Esophagus (tissue), 2 donors: ENCODE results near the gene SMAD2. TPM values are rescaled to one million over a fixed set of nuclear protein-coding genes. Genes with fewer than 3 reads are reported as not detected.

Experiments
- H3K27ac ChIP-seq, 2 donors: one replicate each; pipeline ENCODE4 v1.5.1; 2013; ENCODE audit warnings: low read depth in 2 of 2, mild to moderate bottlenecking in 2 of 2, inconsistent platforms in 1 of 2, low read length in 1 of 2, moderate library complexity in 1 of 2
- H3K27me3 ChIP-seq, 2 donors: one replicate each; pipeline ENCODE4 v1.6.1; 2013; ENCODE audit warnings: low read length in 2 of 2, control low read depth in 1 of 2, mild to moderate bottlenecking in 1 of 2; ENCODE audit not compliant: insufficient read depth in 2 of 2, control insufficient read depth in 1 of 2
- H3K36me3 ChIP-seq, 2 donors: one replicate each; pipeline ENCODE4 v1.6.1; 2013; ENCODE audit warnings: low read length in 1 of 2; ENCODE audit not compliant: control insufficient read depth in 2 of 2, insufficient read depth in 2 of 2
- H3K4me1 ChIP-seq, 2 donors: one replicate each; pipeline ENCODE4 v1.6.1; 2013; ENCODE audit warnings: low read length in 1 of 2; ENCODE audit not compliant: control insufficient read depth in 2 of 2, insufficient read depth in 2 of 2
- H3K4me3 ChIP-seq, 2 donors: one replicate each; pipeline ENCODE4 v1.5.1; 2013; ENCODE audit warnings: low read length in 2 of 2, mild to moderate bottlenecking in 2 of 2, low read depth in 1 of 2, moderate library complexity in 1 of 2
- H3K9me3 ChIP-seq, 2 donors: one replicate each; pipeline ENCODE4 v1.6.1; 2013; ENCODE audit warnings: mild to moderate bottlenecking in 2 of 2, low read depth in 1 of 2, low read length in 1 of 2, moderate library complexity in 1 of 2; ENCODE audit not compliant: control insufficient read depth in 2 of 2, insufficient read depth in 1 of 2
- WGBS, 2 donors: extraction: QIAGEN DNeasy Blood & Tissue Kit; methylation state at CpG; one replicate each; pipeline ENCODE4 v1.1.7; 2013; 5-methylcytosine and 5-hydroxymethylcytosine counted together
- polyA plus RNA-seq, 2 donors: library from polyadenylated mRNA; stranded (reverse); fragments of 200-250 nt; gene quantifications; one replicate each; pipeline ENCODE4 v1.2.3, GENCODE V29; 2013
- donor health status: healthy with polysubstance abuse.
- donor health status: Bipolar disorder and iron deficiency.

Gene SMAD2
- polyA plus RNA-seq, 2 donors, result 16.1 to 31.0 TPM

- no peak overlapping the region for H3K27ac ChIP-seq
- WGBS, 2 donors, result 41 to 52% methylated on average over 1 of the region's 1 CpG
- H3K9me3 ChIP-seq, result no peaks in the 10 kb centered on the region
Observed at GRCh38 chr18:47870605-47871004, 59.9 kb downstream of the SMAD2 start.

GRCh38 chr18:47868744-47869143 is 61.7 kb downstream of the SMAD2 start:
- Histone ChIP-seq H3K9me3 (no peaks in the 10 kb centered on the region), H3K36me3 (peaks cover 0 to 1% of the 10 kb centered on the region in 2 donors), H3K4me1 (peaks cover 0 to 2% of the 10 kb centered on the region in 2 donors), H3K27me3 (no peaks in the 10 kb centered on the region), H3K27ac (no peak overlapping the region), H3K4me3 (no peak overlapping the region)
- WGBS, 2 donors, result 61 to 77% methylated on average over 3 of the region's 3 CpGs

More at GRCh38 chr18:47870605-47871004, 59.9 kb downstream of the SMAD2 start:
- Histone ChIP-seq H3K4me3 (no peak overlapping the region), H3K4me1 (peaks cover 0 to 2% of the 10 kb centered on the region in 2 donors), H3K27me3 (no peaks in the 10 kb centered on the region), H3K36me3 (no peaks in the 10 kb centered on the region)

DNA sequence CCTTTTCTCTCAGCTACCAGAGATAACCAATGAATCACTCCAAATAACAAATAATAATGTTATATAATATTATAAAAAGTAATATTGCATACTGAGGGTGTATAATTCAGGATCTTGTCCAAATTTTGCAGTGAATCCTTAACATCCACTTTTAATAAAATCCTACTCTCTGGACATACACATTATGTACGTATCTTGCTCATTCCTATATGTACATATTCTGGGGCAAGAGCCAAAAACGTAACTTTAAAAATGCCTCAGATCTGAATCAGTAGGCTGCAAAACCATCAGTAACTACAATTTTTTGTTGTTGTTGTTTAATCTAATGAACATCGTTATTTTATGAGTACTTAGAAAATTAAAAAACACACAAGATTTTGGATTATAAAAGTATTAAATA is 65.3 kb downstream of the SMAD2 start:
- no peaks in the 10 kb centered on the region for H3K4me1 ChIP-seq
- no peak overlapping the region for H3K27ac ChIP-seq
- H3K9me3 ChIP-seq, result no peaks in the 10 kb centered on the region
- 90 to 95% methylated on average over 3 of the region's 3 CpGs for WGBS, 2 donors
- no peaks in the 10 kb centered on the region for H3K27me3 ChIP-seq
- H3K4me3 ChIP-seq, result no peak overlapping the region
- peaks cover 0 to 3% of the 10 kb centered on the region in 2 donors for H3K36me3 ChIP-seq

- no peaks in the 10 kb centered on the region for H3K27me3 ChIP-seq
- H3K27ac ChIP-seq, result no peak overlapping the region
- H3K36me3 ChIP-seq, result peaks cover 0 to 3% of the 10 kb centered on the region in 2 donors
Observed at GRCh38 chr18:47863041-47863440, 67.4 kb downstream of the SMAD2 start.

GRCh38 chr18:47858607-47859006 is 71.9 kb downstream of the SMAD2 start:
- 94 to 99% methylated on average over 3 of the region's 3 CpGs for WGBS, 2 donors
- Histone ChIP-seq H3K27me3 (no peaks in the 10 kb centered on the region), H3K4me1 (no peaks in the 10 kb centered on the region), H3K9me3 (peaks cover 0 to 3% of the 10 kb centered on the region in 2 donors), H3K27ac (no peak overlapping the region), H3K36me3 (peaks cover 0 to under 1% of the 10 kb centered on the region in 2 donors), H3K4me3 (no peak overlapping the region)

More at GRCh38 chr18:47863041-47863440, 67.4 kb downstream of the SMAD2 start:
- no peaks in the 10 kb centered on the region for H3K4me1 ChIP-seq
- H3K9me3 ChIP-seq, result no peaks in the 10 kb centered on the region
- H3K4me3 ChIP-seq, result no peak overlapping the region

- H3K27ac ChIP-seq, result no peak overlapping the region
- H3K9me3 ChIP-seq, result no peaks in the 10 kb centered on the region
- peaks cover 2 to 3% of the 10 kb centered on the region in 2 donors for H3K36me3 ChIP-seq
- H3K27me3 ChIP-seq, result no peaks in the 10 kb centered on the region
- no peaks in the 10 kb centered on the region for H3K4me1 ChIP-seq
- H3K4me3 ChIP-seq, result no peak overlapping the region
Observed at GRCh38 chr18:47847635-47848034, 82.8 kb downstream of the SMAD2 start.

GRCh38 chr18:47846431-47846830 is 84.0 kb downstream of the SMAD2 start:
- WGBS, 2 donors, result 97 to 98% methylated on average over 2 of the region's 2 CpGs
- no peak overlapping the region for H3K27ac ChIP-seq
- H3K4me3 ChIP-seq, result no peak overlapping the region
- H3K36me3 ChIP-seq, result peaks cover 2 to 3% of the 10 kb centered on the region in 2 donors
- H3K9me3 ChIP-seq, result no peaks in the 10 kb centered on the region
- no peaks in the 10 kb centered on the region for H3K4me1 ChIP-seq
- no peaks in the 10 kb centered on the region for H3K27me3 ChIP-seq

DNA sequence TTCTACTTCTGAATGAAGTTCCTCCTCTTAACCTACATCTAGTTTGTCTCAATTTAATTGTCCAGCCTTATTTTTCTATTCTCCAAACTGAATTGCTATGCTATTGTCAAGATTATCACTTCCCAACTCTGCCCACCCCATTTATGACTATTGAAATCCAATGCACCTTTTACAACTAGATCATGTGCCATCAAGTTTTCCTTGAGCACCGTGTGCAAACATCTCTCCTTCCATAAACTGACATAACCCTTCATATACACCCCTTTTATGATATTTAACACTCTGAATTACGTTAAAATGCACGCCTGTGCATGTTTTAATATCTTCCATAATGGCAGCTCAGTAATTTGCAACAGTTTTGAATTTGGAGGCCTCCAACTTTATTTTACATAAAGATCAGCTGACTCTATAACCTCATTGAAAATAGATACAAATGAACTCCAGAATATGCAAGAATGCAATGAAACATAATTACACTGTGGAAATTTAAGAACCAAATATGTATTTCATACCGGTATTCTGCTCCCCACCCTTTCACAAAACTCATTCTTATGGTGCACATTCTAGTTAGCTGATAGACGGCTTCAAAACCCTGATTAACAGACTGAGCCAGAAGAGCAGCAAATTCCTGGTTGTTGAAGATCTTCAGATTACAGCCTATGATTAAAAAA is 85.5 kb downstream of the SMAD2 start:
- no peak overlapping the region for H3K4me3 ChIP-seq
- no peaks in the 10 kb centered on the region for H3K9me3 ChIP-seq
- no peaks in the 10 kb centered on the region for H3K27me3 ChIP-seq
- H3K4me1 ChIP-seq, result no peaks in the 10 kb centered on the region
- no peak overlapping the region for H3K27ac ChIP-seq
- peaks cover 2 to 3% of the 10 kb centered on the region in 2 donors for H3K36me3 ChIP-seq
- 96% methylated on average over 5 of the region's 5 CpGs for WGBS, 2 donors

DNA sequence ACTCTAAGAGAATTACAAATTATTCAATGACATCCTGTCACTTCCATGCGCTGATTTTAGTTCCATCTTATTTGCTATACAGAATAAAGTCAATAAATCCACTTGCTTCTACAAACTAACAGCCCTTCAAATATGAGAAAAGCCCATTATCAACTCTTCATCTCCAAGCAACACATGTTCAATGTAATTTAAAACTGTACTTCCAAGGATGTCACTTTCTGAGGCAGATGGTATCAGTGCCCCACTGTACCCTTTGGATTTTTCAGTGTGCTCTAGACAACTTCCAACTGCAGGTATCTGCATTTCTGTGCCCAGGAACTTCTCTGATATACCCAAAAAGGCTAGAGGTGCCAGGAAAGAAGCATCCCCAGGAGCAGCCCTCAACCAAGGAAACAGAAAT is 87.6 kb downstream of the SMAD2 start:
- Histone ChIP-seq H3K27ac (no peak overlapping the region), H3K27me3 (no peaks in the 10 kb centered on the region), H3K9me3 (no peaks in the 10 kb centered on the region), H3K4me3 (no peak overlapping the region), H3K4me1 (no peaks in the 10 kb centered on the region), H3K36me3 (peaks cover 0 to 6% of the 10 kb centered on the region in 2 donors)
- WGBS, 2 donors, result 94 to 99% methylated on average over 1 of the region's 1 CpG

DNA sequence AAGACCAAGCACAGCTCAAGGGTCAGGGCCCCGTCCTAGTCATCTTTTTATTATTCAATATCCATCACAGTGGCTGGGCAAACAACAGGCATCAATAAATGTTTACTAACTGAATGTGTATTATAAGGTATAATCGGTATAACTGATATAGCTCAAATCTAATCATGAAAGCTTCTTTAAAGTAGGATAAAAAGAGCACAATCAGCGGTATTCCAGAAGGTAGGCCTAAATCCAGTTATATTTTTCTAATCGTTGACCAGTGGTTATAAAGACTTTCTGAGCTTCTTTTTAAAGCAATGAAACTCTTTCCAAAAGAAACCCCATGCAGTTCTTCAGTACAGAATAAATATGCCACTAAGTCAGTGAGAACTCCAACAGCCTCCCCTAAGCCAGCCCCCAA is 92.1 kb downstream of the SMAD2 start:
- Histone ChIP-seq H3K4me1 (no peaks in the 10 kb centered on the region), H3K4me3 (no peak overlapping the region), H3K36me3 (peaks cover 3 to 8% of the 10 kb centered on the region in 2 donors), H3K9me3 (no peaks in the 10 kb centered on the region), H3K27me3 (no peaks in the 10 kb centered on the region), H3K27ac (no peak overlapping the region)
- WGBS, 2 donors, result 97 to 98% methylated on average over 4 of the region's 4 CpGs
